ENCODE measurements around the gene EZH2.

EZH2 gene

GRCh38 chr7:148787571-148788295 is 96.4 kb downstream of the EZH2 start:
- TF ChIP-seq CTCF (conservative IDR thresholded peaks at IDR 0.05; ENCODE audit: control insufficient read depth, insufficient read depth, low read depth, low read length) = no peak
- no peak overlapping the region for H3K4me3 ChIP-seq (ENCODE audit: control insufficient read depth, low read depth, low read length)
- no peak for DNase-seq (ENCODE audit: low read depth)

- no peak overlapping the region for H3K4me3 ChIP-seq (ENCODE audit: control insufficient read depth, low read depth, low read length)
- TF ChIP-seq CTCF (conservative IDR thresholded peaks at IDR 0.05; ENCODE audit: control insufficient read depth, insufficient read depth, low read depth, low read length) = no peak
- no peak for DNase-seq (ENCODE audit: low read depth)
These were observed 100.1 kb downstream of the EZH2 start for GRCh38 chr7:148783801-148784527.

- TF ChIP-seq CTCF (conservative IDR thresholded peaks at IDR 0.05; ENCODE audit: control insufficient read depth, insufficient read depth, low read depth, low read length) = no peak
- H3K4me3 ChIP-seq (ENCODE audit: control insufficient read depth, low read depth, low read length) = no peak overlapping the region
- no peak for DNase-seq (ENCODE audit: low read depth)
These were observed 101.2 kb downstream of the EZH2 start for GRCh38 chr7:148782757-148783456.

GRCh38 chr7:148774471-148774870 is 109.6 kb downstream of the EZH2 start:
- H3K4me3 ChIP-seq (ENCODE audit: control insufficient read depth, low read depth, low read length) = no peak overlapping the region
- no peak for TF ChIP-seq CTCF (conservative IDR thresholded peaks at IDR 0.05; ENCODE audit: control insufficient read depth, insufficient read depth, low read depth, low read length)
- DNase-seq (ENCODE audit: low read depth) = no peak

DNA sequence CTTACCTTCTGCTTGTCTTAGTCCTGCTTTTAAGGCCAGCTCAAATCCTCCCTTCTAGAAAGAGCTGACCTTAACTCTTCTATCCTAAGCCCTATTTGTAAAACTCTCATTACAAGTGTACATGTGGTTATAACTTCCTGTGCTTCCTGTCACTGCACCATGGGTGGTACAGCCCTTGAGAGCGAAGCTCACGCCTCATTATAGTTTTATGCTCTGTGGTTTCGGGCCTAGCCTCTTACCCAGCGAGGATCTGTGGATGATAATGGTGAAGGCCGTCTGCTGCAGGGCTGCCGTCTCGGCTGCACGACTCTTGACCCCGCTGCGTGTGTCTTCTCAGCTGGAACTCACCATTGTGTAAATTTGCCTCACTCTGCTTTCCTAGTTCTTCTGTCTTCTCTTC is 110.8 kb downstream of the EZH2 start:
- H3K4me3 ChIP-seq (ENCODE audit: control insufficient read depth, low read depth, low read length) = no peak overlapping the region
- no peak for DNase-seq (ENCODE audit: low read depth)
- no peak for TF ChIP-seq CTCF (conservative IDR thresholded peaks at IDR 0.05; ENCODE audit: control insufficient read depth, insufficient read depth, low read depth, low read length)

- no peak overlapping the region for H3K4me3 ChIP-seq (ENCODE audit: control insufficient read depth, low read depth, low read length)
- DNase-seq (ENCODE audit: low read depth) = peak; percentile 95
- no peak for TF ChIP-seq CTCF (conservative IDR thresholded peaks at IDR 0.05; ENCODE audit: control insufficient read depth, insufficient read depth, low read depth, low read length)
These were observed 111.6 kb downstream of the EZH2 start for GRCh38 chr7:148772297-148773089.
